ENCODE measurements around the gene CAMK1D.

CAMK1D gene

DNA sequence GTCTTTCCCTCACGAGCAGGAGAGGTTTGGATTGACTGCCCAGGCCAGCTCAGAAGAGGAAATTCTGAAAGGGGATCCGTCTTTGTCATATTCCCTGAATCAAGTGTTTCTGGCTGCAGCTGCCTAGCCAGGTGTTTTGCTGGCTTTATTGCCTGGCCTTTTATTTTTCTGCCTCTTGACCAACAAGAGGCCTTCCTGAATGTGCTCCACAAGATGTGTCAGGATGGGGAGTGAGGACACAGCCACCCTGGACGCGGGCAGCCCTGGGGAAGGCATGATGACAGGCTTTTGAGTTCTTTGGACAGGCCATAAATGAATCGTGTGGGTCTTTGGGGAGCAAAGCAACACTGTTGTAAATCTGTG, 163.6 kb downstream of the CAMK1D start:
- Histone ChIP-seq H3K4me1 (ENCODE audit: insufficient read depth, low read length) (no peaks in the 10 kb centered on the region), H3K9me3 (ENCODE audit: low read length) (no peaks in the 10 kb centered on the region), H3K27me3 (ENCODE audit: control insufficient read depth in 1 of 2, insufficient read depth in 2 of 2, low read length in 2 of 2) (no peaks in the 10 kb centered on the region), H3K36me3 (ENCODE audit: insufficient read depth, low read length) (no peaks in the 10 kb centered on the region), H3K4me3 (ENCODE audit: low read depth in 1 of 2, low read length in 2 of 2) (no peak overlapping the region), H3K9ac (ENCODE audit: low read length) (no peak overlapping the region), H3K27ac (ENCODE audit: low read depth, low read length) (no peak overlapping the region)

GRCh38 chr10:12513775-12514673, 164.7 kb downstream of the CAMK1D start:
- Histone ChIP-seq H3K27ac (ENCODE audit: low read depth, low read length) (no peak overlapping the region), H3K27me3 (ENCODE audit: control insufficient read depth in 1 of 2, insufficient read depth in 2 of 2, low read length in 2 of 2) (no peaks in the 10 kb centered on the region)

GRCh38 chr10:12518024-12518423, 168.7 kb downstream of the CAMK1D start:
- Histone ChIP-seq H3K9me3 (ENCODE audit: low read length) (no peaks in the 10 kb centered on the region), H3K4me3 (ENCODE audit: low read depth in 1 of 2, low read length in 2 of 2) (no peak overlapping the region), H3K27me3 (ENCODE audit: control insufficient read depth in 1 of 2, insufficient read depth in 2 of 2, low read length in 2 of 2) (no peaks in the 10 kb centered on the region), H3K9ac (ENCODE audit: low read length) (no peak overlapping the region), H3K36me3 (ENCODE audit: insufficient read depth, low read length) (no peaks in the 10 kb centered on the region), H3K27ac (ENCODE audit: low read depth, low read length) (no peak overlapping the region), H3K4me1 (ENCODE audit: insufficient read depth, low read length) (no peaks in the 10 kb centered on the region)

More at GRCh38 chr10:12513775-12514673, 164.7 kb downstream of the CAMK1D start:
- Histone ChIP-seq H3K9ac (ENCODE audit: low read length) (no peak overlapping the region), H3K9me3 (ENCODE audit: low read length) (no peaks in the 10 kb centered on the region), H3K4me3 (ENCODE audit: low read depth in 1 of 2, low read length in 2 of 2) (no peak overlapping the region), H3K36me3 (ENCODE audit: insufficient read depth, low read length) (no peaks in the 10 kb centered on the region), H3K4me1 (ENCODE audit: insufficient read depth, low read length) (no peaks in the 10 kb centered on the region)

DNA sequence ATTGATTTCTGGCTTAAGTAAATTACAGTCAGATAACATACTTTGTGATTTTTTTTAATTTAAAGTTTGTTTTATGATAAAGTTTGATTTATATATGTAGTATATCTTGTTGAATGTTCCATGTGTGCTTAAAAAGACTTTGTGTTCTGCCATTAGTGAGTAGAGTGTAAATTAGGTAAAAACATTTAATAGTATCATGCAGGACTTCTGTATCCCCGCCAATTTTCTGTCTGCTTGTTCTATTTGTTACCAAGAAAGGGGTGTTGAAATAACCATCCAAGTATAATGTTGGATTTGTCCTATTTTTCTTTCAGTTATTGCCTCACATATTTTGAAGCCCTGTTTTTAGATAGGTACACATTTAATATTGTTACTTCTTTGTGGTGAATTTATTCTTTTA, 172.1 kb downstream of the CAMK1D start:
- H3K9ac ChIP-seq (ENCODE audit: low read length): no peak overlapping the region
- H3K9me3 ChIP-seq (ENCODE audit: low read length): no peaks in the 10 kb centered on the region
- no peak overlapping the region for H3K27ac ChIP-seq (ENCODE audit: low read depth, low read length)

GRCh38 chr10:12526311-12526710, 177.0 kb downstream of the CAMK1D start:
- Histone ChIP-seq H3K9ac (ENCODE audit: low read length) (no peak overlapping the region), H3K4me3 (ENCODE audit: low read depth in 1 of 2, low read length in 2 of 2) (no peak overlapping the region), H3K27ac (ENCODE audit: low read depth, low read length) (no peak overlapping the region), H3K27me3 (ENCODE audit: control insufficient read depth in 1 of 2, insufficient read depth in 2 of 2, low read length in 2 of 2) (no peaks in the 10 kb centered on the region), H3K36me3 (ENCODE audit: insufficient read depth, low read length) (no peaks in the 10 kb centered on the region), H3K4me1 (ENCODE audit: insufficient read depth, low read length) (peaks cover 7% of the 10 kb centered on the region), H3K9me3 (ENCODE audit: low read length) (no peaks in the 10 kb centered on the region)

More for the DNA sequence above, 172.1 kb downstream of the CAMK1D start:
- Histone ChIP-seq H3K4me3 (ENCODE audit: low read depth in 1 of 2, low read length in 2 of 2) (no peak overlapping the region), H3K4me1 (ENCODE audit: insufficient read depth, low read length) (no peaks in the 10 kb centered on the region), H3K27me3 (ENCODE audit: control insufficient read depth in 1 of 2, insufficient read depth in 2 of 2, low read length in 2 of 2) (no peaks in the 10 kb centered on the region), H3K36me3 (ENCODE audit: insufficient read depth, low read length) (no peaks in the 10 kb centered on the region)

DNA sequence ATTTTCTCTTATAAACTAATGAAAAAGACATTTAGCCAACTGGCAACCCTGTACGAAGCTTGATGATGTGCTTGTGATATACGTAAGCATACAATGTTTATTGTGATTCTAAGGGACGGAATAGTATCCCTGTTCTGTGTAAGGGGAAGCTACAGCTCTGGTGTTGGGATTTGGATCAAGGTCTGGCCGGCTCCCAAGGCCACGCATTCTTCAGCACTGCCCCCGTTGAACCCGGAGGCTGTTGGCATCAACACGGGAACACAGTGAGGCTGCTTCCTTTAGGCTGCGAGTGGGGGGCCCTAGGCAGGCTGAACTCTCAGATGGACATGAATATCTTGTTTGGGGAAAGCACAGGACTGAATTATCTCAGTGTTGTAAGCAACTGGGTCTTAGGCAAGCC, 180.6 kb downstream of the CAMK1D start:
- H3K27ac ChIP-seq (ENCODE audit: low read depth, low read length): peak overlapping the region; percentile 41
- H3K4me1 ChIP-seq (ENCODE audit: insufficient read depth, low read length): peaks cover 11% of the 10 kb centered on the region
- H3K27me3 ChIP-seq (ENCODE audit: control insufficient read depth in 1 of 2, insufficient read depth in 2 of 2, low read length in 2 of 2): no peaks in the 10 kb centered on the region
- no peaks in the 10 kb centered on the region for H3K36me3 ChIP-seq (ENCODE audit: insufficient read depth, low read length)
- H3K9me3 ChIP-seq (ENCODE audit: low read length): no peaks in the 10 kb centered on the region
- H3K9ac ChIP-seq (ENCODE audit: low read length): no peak overlapping the region
- H3K4me3 ChIP-seq (ENCODE audit: low read depth in 1 of 2, low read length in 2 of 2): no peak overlapping the region

DNA sequence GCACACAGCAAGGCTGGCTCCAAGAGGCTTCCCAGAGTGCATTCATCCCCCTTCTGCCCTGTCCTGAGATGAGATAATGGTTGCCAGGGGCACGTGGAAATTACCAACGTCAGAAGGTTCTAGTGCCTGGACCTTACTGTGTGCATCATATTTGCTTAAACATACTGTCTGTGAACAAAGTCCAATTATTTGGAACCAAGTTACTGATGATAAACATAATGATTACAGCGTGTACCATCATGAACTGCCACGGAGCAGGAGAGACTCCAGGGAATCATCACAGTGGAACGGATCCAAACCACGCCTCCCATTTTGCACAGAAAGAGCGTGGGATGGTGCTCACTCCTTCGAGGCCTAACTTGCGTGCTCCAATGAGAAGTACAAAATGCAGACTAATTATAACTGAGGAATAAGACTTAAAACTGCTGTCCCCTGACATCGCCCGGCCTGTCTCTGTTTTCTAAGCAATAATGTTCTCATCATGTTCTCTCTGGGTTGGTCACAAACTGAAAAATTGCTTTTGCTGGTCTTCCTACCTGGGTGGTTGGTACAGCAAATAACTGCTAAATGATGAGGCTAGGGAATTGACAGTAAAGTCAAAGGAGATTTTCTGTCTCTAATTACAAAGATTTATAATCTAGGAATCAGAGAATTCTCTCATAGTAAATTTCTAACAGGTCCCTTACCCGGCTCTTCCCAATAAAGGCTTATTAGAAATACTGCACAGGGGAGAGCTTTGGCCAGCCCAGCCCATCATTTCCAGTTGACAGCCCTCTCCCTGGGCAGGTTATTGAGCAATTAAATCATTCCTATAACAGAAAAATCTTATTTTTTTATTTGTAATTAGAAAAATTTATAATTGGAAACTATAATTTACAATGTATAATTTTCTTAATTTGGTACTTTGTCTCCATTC, 182.2 kb downstream of the CAMK1D start:
- no peak overlapping the region for H3K4me3 ChIP-seq (ENCODE audit: low read depth in 1 of 2, low read length in 2 of 2)
- no peaks in the 10 kb centered on the region for H3K27me3 ChIP-seq (ENCODE audit: control insufficient read depth in 1 of 2, insufficient read depth in 2 of 2, low read length in 2 of 2)
- peak overlapping the region; percentile 48 for H3K27ac ChIP-seq (ENCODE audit: low read depth, low read length)
- H3K4me1 ChIP-seq (ENCODE audit: insufficient read depth, low read length): peaks cover 11% of the 10 kb centered on the region
- no peaks in the 10 kb centered on the region for H3K36me3 ChIP-seq (ENCODE audit: insufficient read depth, low read length)
- no peaks in the 10 kb centered on the region for H3K9me3 ChIP-seq (ENCODE audit: low read length)
- H3K9ac ChIP-seq (ENCODE audit: low read length): no peak overlapping the region

GRCh38 chr10:12533151-12533550, 183.8 kb downstream of the CAMK1D start:
- no peaks in the 10 kb centered on the region for H3K36me3 ChIP-seq (ENCODE audit: insufficient read depth, low read length)
- no peaks in the 10 kb centered on the region for H3K9me3 ChIP-seq (ENCODE audit: low read length)
- peaks cover 11% of the 10 kb centered on the region for H3K4me1 ChIP-seq (ENCODE audit: insufficient read depth, low read length)
- H3K27ac ChIP-seq (ENCODE audit: low read depth, low read length): no peak overlapping the region
- H3K9ac ChIP-seq (ENCODE audit: low read length): no peak overlapping the region
- no peak overlapping the region for H3K4me3 ChIP-seq (ENCODE audit: low read depth in 1 of 2, low read length in 2 of 2)
- H3K27me3 ChIP-seq (ENCODE audit: control insufficient read depth in 1 of 2, insufficient read depth in 2 of 2, low read length in 2 of 2): no peaks in the 10 kb centered on the region

DNA sequence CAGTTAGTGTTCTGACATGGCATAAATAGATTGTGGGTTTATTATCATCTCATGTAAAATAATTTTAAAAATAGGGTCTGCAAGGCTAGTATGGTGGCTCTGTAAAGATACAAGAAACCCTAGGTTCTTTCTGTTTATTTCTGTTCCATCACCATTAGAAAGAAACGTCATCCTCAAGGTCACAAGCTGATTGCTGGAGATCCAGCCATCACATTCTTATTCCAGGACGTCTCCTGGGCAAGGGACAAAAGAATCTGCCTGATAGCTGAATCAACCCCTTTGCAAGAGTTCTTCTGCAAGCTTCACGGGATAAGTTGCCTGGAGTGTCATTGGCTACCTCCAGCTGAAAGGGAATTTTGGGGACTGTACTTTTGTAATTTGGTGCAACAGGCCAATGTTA, 184.4 kb downstream of the CAMK1D start:
- Histone ChIP-seq H3K4me1 (ENCODE audit: insufficient read depth, low read length) (peaks cover 11% of the 10 kb centered on the region), H3K9me3 (ENCODE audit: low read length) (no peaks in the 10 kb centered on the region), H3K36me3 (ENCODE audit: insufficient read depth, low read length) (no peaks in the 10 kb centered on the region), H3K27ac (ENCODE audit: low read depth, low read length) (no peak overlapping the region), H3K9ac (ENCODE audit: low read length) (no peak overlapping the region), H3K27me3 (ENCODE audit: control insufficient read depth in 1 of 2, insufficient read depth in 2 of 2, low read length in 2 of 2) (no peaks in the 10 kb centered on the region), H3K4me3 (ENCODE audit: low read depth in 1 of 2, low read length in 2 of 2) (no peak overlapping the region)

- no peak overlapping the region for H3K4me3 ChIP-seq (ENCODE audit: low read depth in 1 of 2, low read length in 2 of 2)
- no peaks in the 10 kb centered on the region for H3K36me3 ChIP-seq (ENCODE audit: insufficient read depth, low read length)
- H3K9me3 ChIP-seq (ENCODE audit: low read length): no peaks in the 10 kb centered on the region
- H3K4me1 ChIP-seq (ENCODE audit: insufficient read depth, low read length): peaks cover 11% of the 10 kb centered on the region
- no peak overlapping the region for H3K27ac ChIP-seq (ENCODE audit: low read depth, low read length)
- no peak overlapping the region for H3K9ac ChIP-seq (ENCODE audit: low read length)
- no peaks in the 10 kb centered on the region for H3K27me3 ChIP-seq (ENCODE audit: control insufficient read depth in 1 of 2, insufficient read depth in 2 of 2, low read length in 2 of 2)
Measured at GRCh38 chr10:12534824-12535223, 185.5 kb downstream of the CAMK1D start.

DNA sequence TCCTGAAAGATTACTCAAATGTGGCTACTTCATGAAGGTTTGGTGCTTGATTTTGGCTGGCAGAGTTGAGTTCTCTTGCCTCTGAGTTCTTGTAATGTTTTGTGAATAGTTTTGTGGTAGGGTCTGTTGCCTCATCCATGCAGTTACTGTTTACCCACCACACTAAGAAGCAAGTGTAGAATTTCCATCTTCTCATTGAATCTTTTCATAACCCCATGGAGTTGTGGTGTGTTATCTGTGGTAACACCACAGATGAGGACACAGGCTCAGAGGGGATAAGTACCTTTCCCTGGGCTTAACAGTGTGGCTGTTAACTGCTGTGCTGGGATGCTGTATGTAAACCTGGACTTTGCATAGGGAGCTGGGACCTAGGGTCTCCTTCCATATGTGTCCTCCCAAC, 186.3 kb downstream of the CAMK1D start:
- no peaks in the 10 kb centered on the region for H3K27me3 ChIP-seq (ENCODE audit: control insufficient read depth in 1 of 2, insufficient read depth in 2 of 2, low read length in 2 of 2)
- no peaks in the 10 kb centered on the region for H3K9me3 ChIP-seq (ENCODE audit: low read length)
- no peaks in the 10 kb centered on the region for H3K36me3 ChIP-seq (ENCODE audit: insufficient read depth, low read length)
- no peak overlapping the region for H3K27ac ChIP-seq (ENCODE audit: low read depth, low read length)
- H3K4me1 ChIP-seq (ENCODE audit: insufficient read depth, low read length): peaks cover 11% of the 10 kb centered on the region
- H3K9ac ChIP-seq (ENCODE audit: low read length): no peak overlapping the region
- no peak overlapping the region for H3K4me3 ChIP-seq (ENCODE audit: low read depth in 1 of 2, low read length in 2 of 2)

Data from muscle layer of colon (tissue), 2 donors.